DMS79 treated with DMSO at 0.1 percent for 48 hours (cell line): ENCODE results near the gene THSD7B.

Experiments used
- DNase-seq: peaks from one replicate; lab custom pipeline; 2025; lab: John Stamatoyannopoulos, UW

The THSD7B gene

DNA sequence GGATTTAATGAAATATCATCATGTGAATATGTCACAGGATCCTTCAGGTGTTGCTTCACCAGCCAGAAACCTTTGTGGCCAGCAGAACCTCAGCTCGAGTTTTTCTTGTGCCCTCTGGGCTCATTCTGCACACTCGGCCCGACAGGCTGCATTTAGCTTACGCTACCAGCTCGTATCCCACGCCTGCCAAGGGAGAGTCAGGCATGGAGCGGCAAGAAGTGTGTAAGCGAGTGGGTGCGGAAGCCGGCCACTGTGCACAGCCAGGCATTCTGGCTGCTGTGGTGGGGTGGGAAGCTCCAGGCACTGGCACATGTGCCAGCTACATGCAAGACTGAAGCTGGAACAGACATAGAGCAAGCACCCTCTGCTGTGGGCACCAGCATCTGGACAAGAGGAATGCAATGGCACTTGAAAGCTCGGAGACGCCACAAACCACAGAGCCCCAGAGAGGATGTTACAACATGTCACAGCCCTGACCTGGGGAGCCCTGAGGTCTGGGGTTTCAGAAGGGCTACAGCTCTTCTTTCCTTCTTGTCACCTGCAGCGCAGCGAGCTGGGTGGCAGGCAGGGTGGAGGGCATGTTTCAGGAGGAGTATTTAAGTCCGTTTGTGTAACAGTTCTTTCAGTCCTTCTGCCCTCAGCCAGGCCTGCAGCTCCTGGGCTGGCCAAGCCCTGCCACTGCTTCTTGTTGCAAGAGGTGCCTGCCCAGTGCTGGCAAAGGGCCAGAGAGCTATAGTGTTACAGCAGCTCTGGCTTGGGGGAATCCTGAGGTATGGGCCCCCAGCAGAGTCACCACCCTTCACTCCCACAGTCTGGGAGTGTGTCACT, 941.7 kb downstream of the THSD7B start:
- DNase-seq: no peak

DNA sequence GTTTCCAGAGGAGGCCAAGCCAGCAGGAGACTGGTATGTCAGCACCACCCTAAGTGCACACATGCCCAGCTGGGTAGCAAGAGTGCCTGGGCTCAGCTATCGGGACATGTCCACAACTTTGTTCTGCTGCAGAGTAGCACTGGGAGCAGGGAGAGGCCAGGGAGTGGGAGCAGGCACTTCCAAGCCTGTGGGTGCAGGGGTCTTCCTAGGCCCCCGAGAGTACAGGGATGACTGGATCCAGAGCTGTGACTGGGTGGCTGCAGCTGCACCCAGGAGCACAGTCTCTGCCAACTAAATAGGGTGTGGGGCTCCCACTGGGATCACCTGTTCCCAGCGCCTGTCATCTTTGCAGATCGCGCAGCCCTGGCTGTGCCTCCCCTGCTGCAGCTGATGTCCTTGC, 943.0 kb downstream of the THSD7B start:
- no peak for DNase-seq

DNA sequence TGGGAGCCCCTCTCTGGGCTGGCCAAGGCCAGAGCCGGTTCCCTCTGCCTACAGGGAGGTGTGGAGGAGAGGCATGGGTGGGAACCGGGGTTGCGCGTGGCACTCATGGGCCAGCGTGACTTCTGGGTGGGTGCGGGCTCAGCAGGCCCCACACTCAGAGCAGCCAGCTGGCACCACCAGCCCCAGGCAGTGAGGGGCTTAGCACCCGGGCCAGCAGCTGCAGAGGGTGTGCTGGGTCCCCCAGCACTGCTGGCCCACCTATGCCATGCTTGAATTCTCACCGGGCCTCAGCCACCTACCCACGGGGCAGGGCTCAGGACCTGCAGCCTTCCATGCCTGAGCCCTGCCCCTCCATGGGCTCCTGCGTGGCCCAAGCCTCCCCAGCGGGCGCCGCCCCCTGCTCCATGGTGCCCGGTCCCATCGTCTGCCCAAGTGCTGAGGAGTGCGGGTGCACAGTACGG, 950.4 kb downstream of the THSD7B start:
- DNase-seq: no peak

DNA sequence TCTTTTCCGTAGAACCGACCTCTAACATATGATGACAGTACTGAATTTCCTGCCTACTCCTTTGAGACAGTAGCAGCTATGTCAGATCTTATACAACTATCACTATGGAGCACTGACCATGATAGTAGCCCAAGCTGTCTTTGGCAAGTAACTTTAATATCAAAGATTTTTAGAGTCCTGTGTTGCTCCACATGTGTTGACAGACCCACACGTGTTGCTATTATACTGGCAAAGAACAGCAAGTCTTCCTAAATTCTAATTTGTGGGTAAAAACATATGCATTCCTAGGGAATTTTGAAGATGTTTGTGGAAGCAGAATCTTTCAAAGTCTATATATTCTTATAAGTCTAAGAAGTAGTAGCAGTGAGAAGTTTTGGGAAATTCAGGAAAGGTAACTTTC, 953.4 kb downstream of the THSD7B start:
- no peak for DNase-seq

DNA sequence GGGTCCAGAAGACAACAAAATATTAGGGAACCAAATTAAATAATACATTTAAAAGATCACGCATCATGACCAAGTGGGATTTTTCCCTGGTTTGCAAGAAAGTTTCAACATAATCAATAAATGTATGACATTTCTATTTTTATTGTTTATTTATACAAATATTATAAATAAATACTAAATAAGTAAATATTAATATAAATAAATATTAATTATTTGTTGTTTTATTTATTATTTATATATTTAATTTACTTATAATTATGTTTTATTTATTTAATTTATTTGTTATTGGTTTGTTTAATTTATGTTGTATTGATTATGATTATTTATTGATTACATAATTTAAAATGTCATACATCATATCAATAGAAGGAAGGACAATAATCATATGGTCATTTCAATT, 956.4 kb downstream of the THSD7B start:
- DNase-seq: no peak

DNA sequence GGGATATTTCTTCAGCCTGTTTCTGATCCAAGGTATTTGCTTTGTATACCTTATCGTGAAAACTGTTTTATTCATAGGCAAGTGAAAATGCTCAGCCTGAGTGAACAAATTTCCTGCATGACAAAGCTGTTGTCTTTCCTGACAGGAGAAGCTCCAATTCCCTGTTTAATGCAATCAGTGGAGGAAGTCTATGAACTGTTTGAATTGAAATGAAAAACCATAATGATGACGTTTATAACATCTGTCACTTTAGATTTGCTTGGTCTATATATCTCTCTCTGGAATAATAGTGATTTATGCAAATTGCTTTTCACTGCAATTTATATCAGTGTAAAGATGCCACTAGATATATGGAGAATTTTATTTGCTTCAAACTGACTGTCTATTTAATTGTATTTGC, 959.6 kb downstream of the THSD7B start:
- DNase-seq: no peak
